Activated T-cell treated with anti-CD3 and anti-CD28 coated beads, Interleukin-2, amount 50 U/mL, for 72 hours (primary cell): ENCODE measurements around the gene LRP1B. TPM values are rescaled to one million over a fixed set of nuclear protein-coding genes. Genes with fewer than 3 reads are reported as not detected.

Experiments
- ATAC-seq, 2 donors: fragments of 150-1000 bp; cut with Tn5 transposase; replicated peaks in 1 of 2; 2 replicates each; pipeline ENCODE4 v1.10.0; 2021; ENCODE audit warnings: moderate library complexity in 2 of 2, mild to moderate bottlenecking in 1 of 2
- DNase-seq, 2 donors: peaks; one replicate each; pipeline ENCODE4 v3.0.0; 2021 to 2022; ENCODE audit warnings: mixed read lengths in 1 of 2
- H3K27ac Mint-ChIP-seq: one replicate; pipeline ENCODE4 v1.8.0; 2022; ENCODE audit warnings: mild to moderate bottlenecking, moderate library complexity, mixed read lengths
- H3K27me3 Mint-ChIP-seq: one replicate; pipeline ENCODE4 v1.8.0; 2022; ENCODE audit warnings: low read depth, mixed read lengths
- H3K36me3 Mint-ChIP-seq, 2 donors: one replicate each; pipeline ENCODE4 v1.8.0; 2022; ENCODE audit warnings: mixed read lengths in 2 of 2, mild to moderate bottlenecking in 1 of 2; ENCODE audit not compliant: insufficient read depth in 2 of 2
- H3K4me1 Mint-ChIP-seq: one replicate; pipeline ENCODE4 v1.8.0; 2022; ENCODE audit warnings: low read depth, mixed read lengths
- H3K4me3 Mint-ChIP-seq, 2 donors: one replicate each; pipeline ENCODE4 v1.8.0; 2022; ENCODE audit warnings: mild to moderate bottlenecking in 2 of 2, mixed read lengths in 2 of 2, moderate library complexity in 2 of 2
- H3K9me3 Mint-ChIP-seq, 2 donors: one replicate each; pipeline ENCODE4 v1.8.0; 2022; ENCODE audit warnings: mixed read lengths in 2 of 2
- total RNA-seq, 2 donors: library from RNA; stranded (reverse); gene quantifications; one replicate each; pipeline ENCODE4 v1.2.3, GENCODE V29; 2022

LRP1B gene
- total RNA-seq, 2 donors from 2014 or later = not detected

DNA sequence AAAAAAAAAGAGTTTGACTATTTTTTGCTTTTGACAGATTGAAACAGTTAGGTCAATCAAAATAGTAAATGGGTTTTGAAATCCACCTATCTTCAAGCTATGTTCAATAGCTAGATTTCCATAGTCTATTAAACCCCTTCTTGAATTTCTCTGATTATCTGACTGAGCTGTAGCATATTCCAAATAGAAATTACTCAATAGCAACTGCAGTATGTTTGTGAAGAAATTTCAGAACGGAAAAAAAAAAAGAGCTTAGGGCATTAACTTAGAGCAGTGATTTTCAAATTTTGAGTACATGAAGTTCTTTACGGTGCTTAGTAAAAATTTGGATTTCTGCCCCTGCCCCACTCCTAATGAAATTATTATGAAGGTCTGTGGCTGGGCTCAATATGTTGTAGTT is 432.3 kb downstream of the LRP1B start:
- DNase-seq (no peak), ATAC-seq (no peak)
- Mint-ChIP-seq H3K27ac (no peak overlapping the region), H3K4me3 (no peak overlapping the region), H3K4me1 (no peaks in the 10 kb centered on the region), H3K9me3 (peaks cover 3 to 7% of the 10 kb centered on the region in 2 donors), H3K36me3 (no peaks in the 10 kb centered on the region), H3K27me3 (no peaks in the 10 kb centered on the region)

DNA sequence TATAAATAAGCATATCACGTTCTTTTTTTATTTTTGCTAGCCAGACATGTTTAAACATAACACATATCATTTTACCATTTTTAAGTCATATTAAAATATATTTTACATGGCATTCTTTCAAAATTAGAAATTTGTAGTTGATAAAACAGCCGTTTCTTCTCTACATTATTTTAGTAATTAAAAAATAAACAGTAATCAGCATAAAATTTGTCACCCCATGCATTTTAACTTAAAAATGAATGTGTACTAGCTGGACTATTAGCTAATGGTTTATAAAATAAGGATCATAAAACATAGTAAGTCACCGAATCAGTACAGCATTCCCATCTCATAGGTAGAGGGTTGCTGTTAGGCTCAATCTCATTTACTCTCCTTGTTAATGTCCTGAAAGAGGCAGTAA is 433.8 kb downstream of the LRP1B start:
- no peak for ATAC-seq
- DNase-seq = no peak
- Mint-ChIP-seq H3K36me3 (no peaks in the 10 kb centered on the region), H3K4me1 (no peaks in the 10 kb centered on the region), H3K4me3 (no peak overlapping the region), H3K27ac (no peak overlapping the region), H3K9me3 (peaks cover 3 to 7% of the 10 kb centered on the region in 2 donors), H3K27me3 (no peaks in the 10 kb centered on the region)

DNA sequence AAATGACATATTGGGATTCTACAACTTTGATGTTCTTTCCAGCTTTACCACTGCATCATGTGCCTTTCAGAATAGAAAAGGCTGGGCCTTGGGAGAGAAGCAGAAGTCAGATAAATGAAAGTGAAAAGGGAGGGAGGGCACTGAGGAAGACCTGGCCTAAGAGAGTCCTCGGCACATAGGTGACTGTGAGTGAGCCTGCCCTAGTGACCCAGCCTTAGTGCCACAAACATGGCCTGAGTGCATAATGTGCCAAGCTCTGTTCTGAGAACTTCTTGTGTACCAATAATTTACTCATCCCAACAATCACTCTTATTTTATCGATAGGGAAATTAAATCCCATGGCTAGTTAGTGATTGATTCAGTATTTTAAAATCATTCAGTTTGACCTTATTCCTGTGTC is 436.6 kb downstream of the LRP1B start:
- no peak overlapping the region for H3K4me3 Mint-ChIP-seq

DNA sequence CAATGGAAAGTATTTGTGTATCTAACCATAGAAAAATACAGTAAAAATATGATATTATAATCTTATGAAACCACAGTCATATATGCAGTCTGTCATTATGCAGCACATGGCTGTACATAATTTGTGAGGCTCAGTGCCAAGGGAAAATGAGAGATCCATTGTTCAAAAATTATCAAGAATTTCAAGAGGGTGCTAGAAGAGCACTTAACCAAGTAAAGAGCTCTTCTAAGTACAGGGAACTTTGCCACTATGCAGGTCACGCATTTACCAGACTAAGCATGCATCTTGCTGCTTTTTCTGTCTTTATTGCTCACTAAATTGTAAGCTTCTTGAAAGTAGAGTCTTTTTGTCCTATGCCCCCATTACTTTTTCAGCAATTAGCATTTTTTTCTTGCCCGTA is 438.0 kb downstream of the LRP1B start:
- ATAC-seq (no peak), DNase-seq (no peak)
- H3K4me3 Mint-ChIP-seq = no peak overlapping the region
- H3K27me3 Mint-ChIP-seq = no peaks in the 10 kb centered on the region
- peaks cover 3 to 6% of the 10 kb centered on the region in 2 donors for H3K9me3 Mint-ChIP-seq
- H3K27ac Mint-ChIP-seq = no peak overlapping the region
- no peaks in the 10 kb centered on the region for H3K4me1 Mint-ChIP-seq
- no peaks in the 10 kb centered on the region for H3K36me3 Mint-ChIP-seq

More for the DNA sequence above, 436.6 kb downstream of the LRP1B start:
- no peak overlapping the region for H3K27ac Mint-ChIP-seq
- H3K9me3 Mint-ChIP-seq = peaks cover 3 to 6% of the 10 kb centered on the region in 2 donors
- no peaks in the 10 kb centered on the region for H3K36me3 Mint-ChIP-seq
- H3K27me3 Mint-ChIP-seq = no peaks in the 10 kb centered on the region
- ATAC-seq (no peak), DNase-seq (no peak)
- no peaks in the 10 kb centered on the region for H3K4me1 Mint-ChIP-seq

DNA sequence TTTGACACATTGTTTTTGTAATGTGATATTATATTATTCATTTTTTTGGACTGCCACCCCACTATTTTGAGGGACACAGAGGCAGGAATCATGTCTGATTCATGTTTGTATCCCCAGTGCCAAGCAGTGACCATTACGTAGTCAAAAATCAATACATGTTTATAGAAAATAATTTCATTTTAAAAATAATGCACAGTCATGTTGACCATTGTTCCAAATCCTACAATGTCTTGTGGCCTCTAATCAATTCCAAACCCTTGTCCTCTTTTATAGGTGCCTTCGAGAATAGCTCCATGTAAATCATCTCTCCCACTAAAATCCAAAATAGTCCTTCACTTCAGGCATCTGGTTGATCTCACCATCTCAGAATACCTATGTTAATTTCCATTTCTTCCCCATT is 454.7 kb downstream of the LRP1B start:
- Mint-ChIP-seq H3K36me3 (no peaks in the 10 kb centered on the region), H3K4me3 (no peak overlapping the region), H3K4me1 (no peaks in the 10 kb centered on the region), H3K9me3 (peaks cover under 1 to 4% of the 10 kb centered on the region in 2 donors), H3K27me3 (no peaks in the 10 kb centered on the region), H3K27ac (no peak overlapping the region)
- DNase-seq (no peak), ATAC-seq (no peak)

DNA sequence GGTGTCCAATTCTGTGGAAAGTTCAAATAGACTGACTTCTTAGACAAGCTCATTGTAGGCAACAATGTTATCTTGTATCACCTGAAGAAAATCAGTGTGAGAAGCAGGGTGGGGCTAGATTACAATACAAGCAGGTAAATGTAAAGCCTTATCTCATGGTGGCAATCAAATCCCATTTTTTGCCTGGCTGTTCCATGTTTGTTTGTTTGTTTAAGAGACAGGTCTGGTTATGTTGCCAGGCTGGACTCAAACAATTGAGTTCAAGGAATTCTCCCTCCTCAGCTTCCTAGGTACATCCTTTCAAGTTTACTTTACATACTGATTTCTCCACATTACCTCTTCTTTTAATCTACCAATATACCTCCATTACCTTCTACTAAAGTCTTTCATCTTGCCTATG is 464.6 kb downstream of the LRP1B start:
- Mint-ChIP-seq H3K27ac (no peak overlapping the region), H3K9me3 (peaks cover 12 to 22% of the 10 kb centered on the region in 2 donors), H3K27me3 (no peaks in the 10 kb centered on the region), H3K4me3 (no peak overlapping the region), H3K36me3 (peaks cover 0 to 2% of the 10 kb centered on the region in 2 donors), H3K4me1 (no peaks in the 10 kb centered on the region)
- DNase-seq = no peak
- ATAC-seq = no peak

DNA sequence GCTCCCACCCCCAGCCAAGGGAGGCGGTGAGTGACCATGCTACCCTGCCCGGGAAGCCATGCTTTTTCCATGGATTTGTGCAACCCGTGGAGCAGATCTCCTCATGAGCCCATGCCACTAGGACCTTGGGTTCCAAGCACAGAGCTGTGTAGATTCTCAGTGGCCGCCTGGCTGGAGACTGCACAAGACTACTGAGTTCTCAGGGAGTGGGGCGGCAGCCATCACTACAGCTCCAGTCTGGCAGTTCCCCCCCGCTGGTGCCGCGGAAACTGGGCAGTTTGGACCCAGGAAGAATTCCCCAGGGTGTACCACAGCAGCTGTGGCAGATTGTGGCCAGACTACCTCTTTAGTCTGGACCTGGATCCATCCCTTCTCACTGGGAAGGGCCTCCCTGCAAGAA is 470.6 kb downstream of the LRP1B start:
- Mint-ChIP-seq H3K9me3 (peaks cover 20 to 28% of the 10 kb centered on the region in 2 donors), H3K4me3 (no peak overlapping the region), H3K27me3 (no peaks in the 10 kb centered on the region), H3K27ac (no peak overlapping the region), H3K36me3 (peaks cover 3 to 5% of the 10 kb centered on the region in 2 donors), H3K4me1 (no peaks in the 10 kb centered on the region)
- DNase-seq = no peak
- ATAC-seq = no peak

DNA sequence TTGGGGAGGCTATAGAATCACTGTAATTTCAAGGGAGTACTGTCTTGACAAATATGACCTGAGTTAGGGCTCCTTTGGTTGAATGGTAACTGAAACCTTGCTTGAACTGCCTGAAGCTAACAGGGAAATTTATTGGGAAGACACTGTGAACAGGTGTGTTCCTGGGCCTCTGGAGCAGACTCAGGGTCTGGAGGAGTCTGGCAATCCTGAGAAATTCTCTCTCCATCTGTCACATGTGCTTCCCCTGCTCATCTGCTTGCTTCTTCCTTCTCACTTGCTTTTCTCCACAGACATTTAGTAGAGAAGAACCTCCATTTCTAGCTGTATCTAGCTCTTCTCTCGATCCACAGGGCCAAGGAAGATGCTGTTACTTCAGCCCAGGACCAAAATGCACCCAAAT is 476.5 kb downstream of the LRP1B start:
- H3K27ac Mint-ChIP-seq = no peak overlapping the region
- H3K4me3 Mint-ChIP-seq = no peak overlapping the region
- DNase-seq = no peak
- H3K36me3 Mint-ChIP-seq = no peaks in the 10 kb centered on the region
- no peak for ATAC-seq
- H3K9me3 Mint-ChIP-seq = peaks cover 5 to 6% of the 10 kb centered on the region in 2 donors
- H3K4me1 Mint-ChIP-seq = no peaks in the 10 kb centered on the region
- no peaks in the 10 kb centered on the region for H3K27me3 Mint-ChIP-seq

DNA sequence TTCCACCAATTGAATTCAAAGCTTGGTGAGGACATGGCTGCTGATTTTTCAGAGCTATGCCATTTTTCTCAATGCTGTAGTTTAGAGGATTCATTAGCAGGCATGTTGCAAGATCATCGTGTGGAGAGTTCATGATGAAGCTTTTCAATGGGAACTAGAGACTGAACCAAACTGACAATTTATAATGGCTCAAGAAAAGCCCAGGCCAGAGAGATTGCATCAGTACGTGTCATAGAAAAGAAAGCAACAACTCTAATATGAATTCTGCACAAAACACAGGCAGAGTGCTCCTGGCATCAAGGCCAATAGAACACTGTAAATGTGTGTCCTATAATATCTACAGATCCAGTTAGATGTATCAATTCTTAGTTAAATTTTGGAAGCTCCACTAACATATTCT is 477.6 kb downstream of the LRP1B start:
- no peaks in the 10 kb centered on the region for H3K27me3 Mint-ChIP-seq
- peaks cover 1 to 6% of the 10 kb centered on the region in 2 donors for H3K9me3 Mint-ChIP-seq
- no peaks in the 10 kb centered on the region for H3K36me3 Mint-ChIP-seq
- no peaks in the 10 kb centered on the region for H3K4me1 Mint-ChIP-seq
- H3K4me3 Mint-ChIP-seq = no peak overlapping the region
- H3K27ac Mint-ChIP-seq = no peak overlapping the region
- ATAC-seq (no peak), DNase-seq (no peak)

DNA sequence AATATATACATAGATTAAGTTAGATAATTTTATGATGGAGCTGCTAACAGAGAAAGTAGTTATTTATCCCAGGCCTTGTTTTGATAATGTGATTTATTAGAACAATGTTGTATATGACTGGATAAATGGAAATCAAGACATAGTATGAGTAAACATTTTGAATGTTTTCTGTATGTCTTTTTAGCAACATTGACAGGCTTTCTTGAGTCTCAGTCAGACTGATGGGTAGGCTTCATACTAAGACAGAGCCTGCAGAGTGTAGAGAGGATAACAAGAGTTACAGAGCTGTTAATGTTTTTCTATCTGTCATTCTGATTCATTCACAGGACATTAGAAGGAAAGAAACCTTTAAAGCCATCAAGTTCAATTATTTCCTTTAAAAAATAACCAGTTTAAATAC is 478.5 kb downstream of the LRP1B start:
- Mint-ChIP-seq H3K4me1 (no peaks in the 10 kb centered on the region), H3K36me3 (no peaks in the 10 kb centered on the region), H3K9me3 (peaks cover 1 to 4% of the 10 kb centered on the region in 2 donors), H3K27me3 (no peaks in the 10 kb centered on the region), H3K4me3 (no peak overlapping the region), H3K27ac (no peak overlapping the region)
- DNase-seq (no peak), ATAC-seq (no peak)

DNA sequence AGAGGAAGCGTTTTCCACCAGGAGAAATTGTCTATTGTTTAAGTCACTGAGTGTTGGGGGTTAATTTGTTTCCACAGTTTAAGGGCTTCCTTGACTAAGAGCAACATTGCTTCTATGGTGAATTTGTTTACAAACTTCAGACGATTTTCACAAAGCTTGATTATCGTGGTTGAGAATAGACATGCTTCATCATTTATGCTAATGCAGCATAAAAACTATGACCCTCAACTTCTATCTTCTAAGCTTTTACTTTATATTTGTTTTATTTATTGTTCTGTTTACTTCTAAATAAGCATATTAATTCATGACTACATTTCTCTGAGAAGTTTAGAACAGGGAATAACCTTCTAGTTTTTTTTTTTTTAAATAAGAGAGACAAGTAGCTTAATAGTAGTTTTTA is 483.5 kb downstream of the LRP1B start:
- Mint-ChIP-seq H3K4me3 (no peak overlapping the region), H3K9me3 (peaks cover 6 to 13% of the 10 kb centered on the region in 2 donors), H3K27me3 (no peaks in the 10 kb centered on the region), H3K4me1 (no peaks in the 10 kb centered on the region), H3K27ac (no peak overlapping the region), H3K36me3 (peaks cover 0 to 2% of the 10 kb centered on the region in 2 donors)
- DNase-seq (no peak), ATAC-seq (no peak)

DNA sequence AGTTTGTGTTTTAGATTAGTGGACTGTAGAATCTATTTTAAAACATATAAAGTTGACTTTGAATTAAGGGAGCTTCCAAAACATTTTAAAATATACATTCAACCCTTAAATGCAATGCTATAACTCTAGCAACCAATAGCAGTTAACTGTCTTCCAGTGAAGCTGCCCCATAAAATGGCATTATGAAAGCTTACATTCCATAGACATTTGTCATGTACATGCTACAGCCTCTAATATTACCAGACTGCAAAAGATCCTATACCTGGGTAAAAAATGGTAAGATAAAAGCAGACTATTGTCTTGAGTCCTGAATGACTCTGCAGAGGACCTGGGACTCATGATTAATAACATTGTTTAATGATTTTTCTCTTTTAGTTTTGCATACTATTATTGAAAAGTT is 489.4 kb downstream of the LRP1B start:
- Mint-ChIP-seq H3K4me1 (no peaks in the 10 kb centered on the region), H3K9me3 (peaks cover 5 to 8% of the 10 kb centered on the region in 2 donors), H3K27ac (no peak overlapping the region), H3K27me3 (no peaks in the 10 kb centered on the region), H3K36me3 (peaks cover 0 to 2% of the 10 kb centered on the region in 2 donors), H3K4me3 (no peak overlapping the region)
- DNase-seq = no peak
- no peak for ATAC-seq

DNA sequence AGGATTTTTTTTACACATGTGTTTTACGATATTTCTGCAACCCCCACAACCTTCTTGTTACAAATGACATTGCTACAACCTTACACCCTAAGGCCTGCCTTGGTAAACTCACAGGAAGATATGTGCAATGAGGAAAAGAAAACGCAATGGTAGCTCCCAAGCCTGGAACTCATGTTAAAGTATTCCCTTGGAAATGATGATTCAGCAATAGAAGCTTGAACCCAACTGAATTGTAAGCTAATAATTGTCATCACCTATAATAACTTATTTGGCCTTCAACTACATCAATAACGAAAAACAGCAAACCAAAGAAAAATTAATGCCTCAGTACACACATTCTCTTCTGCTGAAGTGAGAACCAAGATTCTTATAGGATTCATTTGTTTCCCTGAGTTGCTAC is 491.0 kb downstream of the LRP1B start:
- Mint-ChIP-seq H3K4me3 (no peak overlapping the region), H3K9me3 (peaks cover 5 to 9% of the 10 kb centered on the region in 2 donors), H3K27ac (no peak overlapping the region), H3K36me3 (peaks cover 0 to 2% of the 10 kb centered on the region in 2 donors), H3K4me1 (no peaks in the 10 kb centered on the region), H3K27me3 (no peaks in the 10 kb centered on the region)
- ATAC-seq (no peak), DNase-seq (no peak)

DNA sequence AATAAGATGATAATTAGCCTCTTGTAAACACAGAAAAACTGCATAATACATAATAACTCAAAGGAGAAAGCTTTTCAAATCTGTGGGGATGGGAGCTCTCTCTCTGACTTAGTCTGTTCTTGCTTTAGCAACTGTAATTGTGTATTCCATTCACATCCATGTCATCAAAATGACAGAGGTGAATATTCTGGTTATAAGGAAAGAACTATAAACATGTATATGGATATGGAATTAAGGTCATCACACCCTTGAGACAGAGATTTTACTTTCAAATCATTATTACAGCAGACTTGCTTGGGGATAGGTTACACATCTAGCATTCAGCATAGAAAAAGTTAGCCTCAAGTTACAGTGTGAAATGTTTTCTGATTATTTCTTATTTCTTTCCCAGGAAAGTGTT is 497.7 kb downstream of the LRP1B start:
- Mint-ChIP-seq H3K9me3 (peaks cover 5% of the 10 kb centered on the region in 2 donors), H3K27me3 (no peaks in the 10 kb centered on the region), H3K4me1 (no peaks in the 10 kb centered on the region), H3K4me3 (no peak overlapping the region), H3K27ac (no peak overlapping the region), H3K36me3 (no peaks in the 10 kb centered on the region)
- no peak for DNase-seq
- no peak for ATAC-seq
